Osteoblast (primary cell): ENCODE data around the gene P3H1. TPM values are rescaled to one million over a fixed set of nuclear protein-coding genes. Genes with fewer than 3 reads are reported as not detected.

Experiments used
- DNase-seq: peaks from one replicate; pipeline ENCODE4 v3.0.0; 2011; ENCODE audit warnings: low spot score, mixed read lengths; ENCODE audit not compliant: insufficient read length; ENCODE audit errors: missing footprints
- H2AFZ ChIP-seq: 2 replicates; pipeline ENCODE4 v1.6.0; 2011; ENCODE audit warnings: mild to moderate bottlenecking, low read length
- H3K27ac ChIP-seq: 2 replicates; pipeline ENCODE4 v1.5.1; 2011; ENCODE audit warnings: mild to moderate bottlenecking, low read depth, low read length, moderate library complexity
- H3K27me3 ChIP-seq: 2 replicates; pipeline ENCODE4 v1.6.0; 2012; ENCODE audit warnings: mild to moderate bottlenecking, control low read depth, inconsistent platforms, low read length, moderate library complexity; ENCODE audit not compliant: insufficient read depth
- H3K36me3 ChIP-seq: 2 replicates; pipeline ENCODE4 v1.5.1; 2011; ENCODE audit warnings: mild to moderate bottlenecking, low read length, control low read depth, moderate library complexity; ENCODE audit not compliant: insufficient read depth
- H3K4me1 ChIP-seq: 2 replicates; pipeline ENCODE4 v1.5.1; 2011; ENCODE audit warnings: mild to moderate bottlenecking, low read length, control low read depth, moderate library complexity; ENCODE audit not compliant: insufficient read depth
- H3K4me2 ChIP-seq: 2 replicates; pipeline ENCODE4 v1.6.0; 2011; ENCODE audit warnings: mild to moderate bottlenecking, low read length; ENCODE audit not compliant: insufficient read depth
- H3K4me3 ChIP-seq: fragments of 200-600 bp; sonication (generic); 3 replicates; pipeline ENCODE4 v1.5.1; 2012; ENCODE audit warnings: mild to moderate bottlenecking, low read length, inconsistent platforms; ENCODE audit not compliant: insufficient read depth
- H3K79me2 ChIP-seq: 2 replicates; pipeline ENCODE4 v1.6.0; 2012; ENCODE audit warnings: mild to moderate bottlenecking, low read length, control low read depth, inconsistent platforms; ENCODE audit not compliant: insufficient read depth
- H3K9me3 ChIP-seq: 2 replicates; pipeline ENCODE4 v1.5.1; 2011; ENCODE audit warnings: low read depth, low read length, control low read depth
- H4K20me1 ChIP-seq: 2 replicates; pipeline ENCODE4 v1.6.0; 2012; ENCODE audit warnings: mild to moderate bottlenecking, low read length, control low read depth; ENCODE audit not compliant: insufficient read depth
- total RNA-seq: library from RNA; depleted of rRNA; stranded (reverse); fragments of >200 nt; gene quantifications from 2 replicates; pipeline ENCODE4 v1.2.3, GENCODE V29; 2012
- TF ChIP-seq, protein P1 (sequence below): IDR thresholded peaks from 2 replicates; pipeline ENCODE4 v1.5.1; 2011; ENCODE audit warnings: mild to moderate bottlenecking, low read depth, low read length, moderate library complexity; ENCODE audit errors: extremely low read depth

P3H1 gene
- total RNA-seq, 1 donor = 213 TPM

DNA sequence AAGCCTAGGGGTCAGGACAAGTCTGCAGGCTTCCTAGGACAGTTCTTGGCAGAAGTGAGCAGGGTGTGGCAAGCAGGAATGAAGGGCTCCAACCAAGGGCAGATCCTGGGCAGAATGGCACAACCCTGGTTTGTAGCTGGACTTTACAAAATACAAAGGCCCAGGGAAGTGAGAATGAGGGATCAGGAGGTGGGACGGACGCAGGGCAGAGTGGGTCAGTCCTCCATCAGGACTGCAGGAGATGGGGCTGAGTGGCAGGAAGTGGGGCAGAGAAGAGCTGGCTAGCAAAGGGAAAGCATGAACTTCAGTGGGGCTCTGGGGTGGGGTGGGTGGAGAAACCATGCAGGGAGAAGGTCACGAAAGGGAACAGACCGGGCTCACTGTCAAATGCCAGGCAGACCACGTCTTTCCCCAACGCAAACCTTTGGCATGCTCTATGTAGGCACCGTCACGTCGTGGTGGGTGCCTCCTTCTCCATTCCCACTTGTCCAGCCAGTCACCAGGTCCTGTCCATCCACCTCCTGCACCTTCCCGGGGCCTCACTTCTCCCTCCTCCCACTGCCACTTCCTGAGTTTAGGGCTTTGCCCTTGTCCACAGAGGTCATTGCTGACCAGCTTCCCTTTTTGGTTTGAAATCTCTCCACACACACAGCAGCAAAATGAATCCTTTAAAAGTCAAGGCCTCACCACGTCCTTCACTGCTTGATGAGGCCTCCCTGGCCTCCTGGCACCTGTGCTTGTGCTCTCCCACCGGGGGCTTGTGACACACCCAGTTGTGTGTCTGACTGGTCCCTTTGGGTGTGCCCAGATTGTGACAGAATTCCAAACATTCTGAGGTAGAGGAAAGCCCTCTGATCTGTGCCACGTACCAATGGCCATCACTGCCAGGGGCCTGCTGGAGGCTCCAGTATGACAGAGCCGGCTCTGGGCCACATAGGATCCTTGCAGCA, 18.1 kb downstream of the P3H1 start:
- no peak overlapping the region for H3K27ac ChIP-seq
- H3K27me3 ChIP-seq = no peaks in the 10 kb centered on the region
- H3K36me3 ChIP-seq = peaks cover 62% of the 10 kb centered on the region
- no peak overlapping the region for H3K4me2 ChIP-seq
- H4K20me1 ChIP-seq = peaks cover 24% of the 10 kb centered on the region
- H3K79me2 ChIP-seq = no peaks in the 10 kb centered on the region
- no peak overlapping the region for H3K4me3 ChIP-seq
- no peak overlapping the region for H2AFZ ChIP-seq
- peak; percentile 72 for DNase-seq
- H3K9me3 ChIP-seq = no peaks in the 10 kb centered on the region
- TF ChIP-seq, protein P1, sequence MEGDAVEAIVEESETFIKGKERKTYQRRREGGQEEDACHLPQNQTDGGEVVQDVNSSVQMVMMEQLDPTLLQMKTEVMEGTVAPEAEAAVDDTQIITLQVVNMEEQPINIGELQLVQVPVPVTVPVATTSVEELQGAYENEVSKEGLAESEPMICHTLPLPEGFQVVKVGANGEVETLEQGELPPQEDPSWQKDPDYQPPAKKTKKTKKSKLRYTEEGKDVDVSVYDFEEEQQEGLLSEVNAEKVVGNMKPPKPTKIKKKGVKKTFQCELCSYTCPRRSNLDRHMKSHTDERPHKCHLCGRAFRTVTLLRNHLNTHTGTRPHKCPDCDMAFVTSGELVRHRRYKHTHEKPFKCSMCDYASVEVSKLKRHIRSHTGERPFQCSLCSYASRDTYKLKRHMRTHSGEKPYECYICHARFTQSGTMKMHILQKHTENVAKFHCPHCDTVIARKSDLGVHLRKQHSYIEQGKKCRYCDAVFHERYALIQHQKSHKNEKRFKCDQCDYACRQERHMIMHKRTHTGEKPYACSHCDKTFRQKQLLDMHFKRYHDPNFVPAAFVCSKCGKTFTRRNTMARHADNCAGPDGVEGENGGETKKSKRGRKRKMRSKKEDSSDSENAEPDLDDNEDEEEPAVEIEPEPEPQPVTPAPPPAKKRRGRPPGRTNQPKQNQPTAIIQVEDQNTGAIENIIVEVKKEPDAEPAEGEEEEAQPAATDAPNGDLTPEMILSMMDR = no peak
- H3K4me1 ChIP-seq = peaks cover 10% of the 10 kb centered on the region

GRCh38 chr1:42748021-42748420, 18.8 kb downstream of the P3H1 start:
- no peaks in the 10 kb centered on the region for H3K9me3 ChIP-seq

GRCh38 chr1:42747125-42747524, 19.7 kb downstream of the P3H1 start:
- DNase-seq = peak; percentile 95
- H3K27me3 ChIP-seq = no peaks in the 10 kb centered on the region
- no peaks in the 10 kb centered on the region for H3K9me3 ChIP-seq
- TF ChIP-seq, protein P1 = peak; percentile 54
- H3K79me2 ChIP-seq = no peaks in the 10 kb centered on the region
- no peaks in the 10 kb centered on the region for H3K4me1 ChIP-seq
- H4K20me1 ChIP-seq = peaks cover 15% of the 10 kb centered on the region
- peaks cover 55% of the 10 kb centered on the region for H3K36me3 ChIP-seq
- H2AFZ ChIP-seq = no peak overlapping the region
- no peak overlapping the region for H3K27ac ChIP-seq
- H3K4me3 ChIP-seq = no peak overlapping the region
- no peak overlapping the region for H3K4me2 ChIP-seq

More at GRCh38 chr1:42748021-42748420, 18.8 kb downstream of the P3H1 start:
- TF ChIP-seq, protein P1 = no peak
- DNase-seq = no peak
- H3K4me2 ChIP-seq = no peak overlapping the region
- no peak overlapping the region for H2AFZ ChIP-seq
- no peaks in the 10 kb centered on the region for H3K27me3 ChIP-seq
- H3K79me2 ChIP-seq = no peaks in the 10 kb centered on the region
- H4K20me1 ChIP-seq = peaks cover 23% of the 10 kb centered on the region
- no peak overlapping the region for H3K27ac ChIP-seq
- H3K4me3 ChIP-seq = no peak overlapping the region
- peaks cover 4% of the 10 kb centered on the region for H3K4me1 ChIP-seq
- H3K36me3 ChIP-seq = peaks cover 62% of the 10 kb centered on the region

GRCh38 chr1:42746436-42747105, 20.3 kb downstream of the P3H1 start:
- TF ChIP-seq, protein P1 = no peak
- H3K36me3 ChIP-seq = peaks cover 50% of the 10 kb centered on the region
- no peak overlapping the region for H3K4me3 ChIP-seq
- no peaks in the 10 kb centered on the region for H3K79me2 ChIP-seq
- H3K9me3 ChIP-seq = no peaks in the 10 kb centered on the region
- no peaks in the 10 kb centered on the region for H3K4me1 ChIP-seq
- H3K4me2 ChIP-seq = no peak overlapping the region
- H3K27me3 ChIP-seq = no peaks in the 10 kb centered on the region
- peak; percentile 72 for DNase-seq
- H2AFZ ChIP-seq = no peak overlapping the region
- no peak overlapping the region for H3K27ac ChIP-seq
- H4K20me1 ChIP-seq = peaks cover 12% of the 10 kb centered on the region
